Activated CD4-positive, CD25-positive, alpha-beta regulatory T cell treated with anti-CD3 and anti-CD28 coated beads, Interleukin-2, amount 50 U/mL, for 72 hours (primary cell): ENCODE results near the gene DGKI.

ENCODE experiments used
- DNase-seq: peaks from one replicate; pipeline ENCODE4 v3.0.0; 2021

Gene DGKI

DNA sequence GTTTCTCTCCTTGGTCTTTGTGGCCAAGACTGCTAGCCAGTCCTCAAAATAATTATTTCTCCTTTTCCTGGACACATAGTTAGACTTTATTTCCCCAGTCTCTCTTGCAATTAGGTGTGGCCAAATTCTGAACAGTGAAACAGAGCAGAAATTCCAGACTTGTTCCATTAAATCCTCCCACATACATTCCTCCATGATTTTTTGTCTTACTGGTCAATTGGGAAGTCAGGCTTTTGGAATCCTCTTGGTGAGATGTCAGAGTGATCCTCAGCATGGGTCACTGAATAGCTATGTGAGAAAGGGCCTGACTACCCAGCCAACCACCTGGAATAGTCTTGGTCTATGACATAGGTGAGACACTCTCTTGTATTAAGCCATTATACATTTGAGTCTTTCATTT lies 164.2 kb downstream of the DGKI start:
- no peak for DNase-seq

DNA sequence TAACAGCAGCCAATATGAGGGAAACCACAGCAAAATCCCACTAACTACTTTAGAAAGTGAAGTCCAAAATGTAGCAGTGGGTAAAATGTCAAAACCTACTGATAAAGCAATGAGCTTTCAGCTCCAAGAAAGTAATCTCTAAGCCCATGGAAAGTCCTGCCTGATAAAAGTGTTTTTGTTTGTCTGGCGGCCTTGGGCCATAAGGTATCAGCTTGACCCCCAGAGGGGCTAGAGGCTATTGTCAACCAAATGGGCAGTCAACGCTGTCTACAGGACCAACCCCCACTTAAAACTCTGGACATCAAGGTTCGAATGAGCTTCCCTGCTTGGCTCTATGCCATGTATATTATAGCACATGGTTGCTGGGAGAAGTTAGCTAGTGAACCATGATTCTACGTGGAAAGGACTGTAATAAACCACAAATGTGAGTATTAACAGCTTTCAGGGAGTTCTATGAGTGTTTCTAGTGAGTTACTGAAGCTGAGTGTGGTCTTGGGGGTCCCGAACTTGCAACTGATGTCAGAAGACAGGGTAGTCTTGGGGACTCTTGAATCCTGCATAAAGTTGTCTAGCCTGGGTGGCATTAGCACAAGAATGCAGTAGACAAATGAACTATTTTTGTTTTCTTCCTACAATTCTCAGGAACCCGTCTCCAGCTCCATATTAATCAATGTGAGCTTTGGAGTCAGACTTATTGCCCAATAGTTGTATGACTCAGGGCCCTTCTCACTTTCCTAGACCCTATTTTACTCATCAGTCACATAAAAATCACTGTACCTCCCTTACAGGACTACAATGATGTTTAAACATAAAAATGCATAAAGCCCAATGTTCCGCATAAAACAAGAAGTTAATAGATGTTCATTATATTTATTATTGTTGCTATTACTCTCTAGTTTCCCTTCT lies 164.9 kb downstream of the DGKI start:
- no peak for DNase-seq

DNA sequence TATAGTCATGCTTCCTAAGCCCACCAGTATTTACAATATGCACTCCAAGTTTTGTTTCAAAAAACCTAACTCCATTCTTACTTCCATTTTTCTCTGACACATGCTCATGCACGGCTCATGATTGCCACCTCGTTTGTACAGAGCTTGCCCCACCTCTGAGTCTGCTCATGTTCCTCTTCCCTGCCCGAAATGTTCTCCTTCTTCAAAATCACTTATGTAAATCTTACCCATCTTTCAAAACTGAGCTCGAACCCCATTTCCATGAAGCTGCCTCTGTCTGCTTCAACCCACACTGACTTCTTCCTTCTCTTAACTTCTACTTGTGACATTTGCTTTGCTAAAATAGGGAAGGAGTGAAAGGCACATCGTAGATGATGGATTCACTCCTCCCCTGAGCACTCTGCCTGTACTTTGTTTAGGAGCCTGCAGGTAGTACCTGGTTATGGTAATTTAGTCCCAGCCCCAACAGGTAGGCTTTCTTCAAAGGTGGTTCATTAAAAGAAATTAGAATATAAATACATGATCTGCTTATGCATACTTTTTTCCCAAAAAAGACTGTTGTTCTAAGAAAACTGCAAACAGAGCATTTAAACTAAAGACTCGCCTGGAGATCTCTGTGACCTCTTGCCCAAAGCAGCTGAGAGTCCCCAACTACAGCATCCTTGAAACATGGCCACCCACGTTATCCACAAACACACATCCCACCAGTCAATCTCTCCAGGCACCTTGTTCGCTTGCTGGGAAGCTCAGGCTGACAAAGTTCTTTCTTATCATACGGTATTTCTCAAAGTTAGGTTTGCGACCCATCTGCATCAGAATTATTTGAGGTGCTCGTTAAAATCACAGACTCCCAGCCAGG lies 172.0 kb downstream of the DGKI start:
- no peak for DNase-seq

DNA sequence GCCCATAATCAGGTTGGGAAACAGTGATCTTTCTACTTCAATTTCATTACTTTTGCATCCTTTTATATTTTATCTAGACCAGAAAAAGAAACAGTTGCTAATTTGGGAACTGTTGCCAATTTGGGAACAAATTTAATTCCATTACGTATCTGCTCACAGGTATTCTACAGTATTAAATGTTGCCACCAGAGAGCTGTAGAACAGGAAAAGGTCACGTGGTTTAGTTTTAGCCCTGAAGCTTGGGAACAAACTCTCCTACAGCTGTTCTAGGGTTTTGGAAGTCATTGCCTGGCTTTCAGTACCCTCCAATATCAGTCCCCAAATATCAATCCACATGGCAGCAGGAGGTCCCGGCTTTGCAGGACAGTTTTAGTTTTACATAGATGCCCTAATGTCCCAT lies 172.7 kb downstream of the DGKI start:
- DNase-seq: no peak

DNA sequence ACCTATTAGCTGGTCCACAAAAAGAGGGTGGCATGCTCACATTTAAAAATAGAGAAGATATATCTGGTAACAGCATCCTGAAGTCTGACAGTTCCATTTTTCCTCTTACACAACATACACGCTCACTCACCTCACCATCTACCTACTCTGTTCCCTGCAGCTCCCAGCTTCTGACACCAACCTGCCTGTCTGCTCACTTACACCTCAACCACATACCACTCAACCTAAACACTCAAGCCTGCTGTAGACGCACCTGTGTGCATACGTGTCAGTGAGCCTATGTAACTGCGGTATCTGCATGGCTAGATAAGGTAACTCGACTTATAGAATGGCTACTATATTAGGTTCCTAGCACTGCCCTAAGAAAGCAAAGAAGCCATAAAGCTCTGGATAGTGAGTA lies 174.9 kb downstream of the DGKI start:
- no peak for DNase-seq

DNA sequence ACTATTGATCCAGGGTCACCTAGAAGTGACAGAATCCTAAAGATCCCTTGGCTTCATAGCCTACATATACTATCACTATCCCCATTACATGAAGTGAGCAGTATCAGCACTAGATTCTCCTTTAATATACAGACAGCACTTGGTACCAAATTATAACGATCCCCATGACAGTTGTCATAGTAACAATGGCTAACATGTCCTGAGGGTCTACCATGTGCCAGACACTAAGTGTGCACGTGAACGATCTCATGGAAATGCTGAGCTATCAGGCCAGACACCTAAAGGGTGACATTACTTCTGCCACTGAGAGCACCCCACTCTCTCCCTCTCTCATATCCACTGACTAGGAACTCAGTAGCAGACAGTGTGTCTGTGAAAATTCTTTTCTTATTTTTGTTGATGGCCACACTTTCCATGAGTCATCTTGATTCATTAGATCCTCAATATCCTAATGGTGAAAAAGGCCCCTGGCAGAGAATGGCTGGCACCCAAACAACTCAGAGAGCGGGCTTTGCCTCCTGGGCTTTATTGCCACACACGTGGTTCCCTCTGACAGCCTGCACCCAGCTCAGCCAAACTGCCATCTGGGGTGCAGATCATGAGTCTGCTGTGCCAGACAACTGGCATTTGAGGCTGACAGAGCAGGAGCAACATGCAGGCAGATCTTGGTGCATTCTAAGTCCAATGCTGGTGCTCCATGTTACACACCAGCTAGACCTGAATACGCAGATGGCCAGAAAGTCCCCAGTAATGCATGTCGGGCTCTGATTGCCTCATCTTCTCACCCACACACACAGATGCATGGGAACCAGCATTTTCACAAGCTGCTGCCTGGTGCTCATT lies 176.3 kb downstream of the DGKI start:
- DNase-seq: no peak

DNA sequence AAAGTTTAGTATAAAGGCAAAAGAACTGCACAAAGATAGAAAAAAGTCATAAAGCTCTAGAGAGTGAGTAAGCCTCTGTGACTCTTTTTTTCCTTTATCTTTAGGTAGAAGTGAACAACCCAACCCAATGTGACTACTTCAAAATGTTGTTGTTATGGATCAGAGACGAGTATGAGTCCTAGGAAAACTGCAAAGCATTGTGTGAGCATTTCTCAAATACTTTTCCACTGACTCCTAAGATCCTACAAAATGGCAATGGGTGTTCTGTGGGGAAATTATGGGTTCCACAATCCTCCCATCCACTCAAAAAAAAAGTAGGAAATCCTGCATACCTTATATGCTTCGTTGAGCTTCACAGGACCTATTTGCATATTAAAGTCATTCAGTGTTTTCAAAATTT lies 177.1 kb downstream of the DGKI start:
- no peak for DNase-seq

DNA sequence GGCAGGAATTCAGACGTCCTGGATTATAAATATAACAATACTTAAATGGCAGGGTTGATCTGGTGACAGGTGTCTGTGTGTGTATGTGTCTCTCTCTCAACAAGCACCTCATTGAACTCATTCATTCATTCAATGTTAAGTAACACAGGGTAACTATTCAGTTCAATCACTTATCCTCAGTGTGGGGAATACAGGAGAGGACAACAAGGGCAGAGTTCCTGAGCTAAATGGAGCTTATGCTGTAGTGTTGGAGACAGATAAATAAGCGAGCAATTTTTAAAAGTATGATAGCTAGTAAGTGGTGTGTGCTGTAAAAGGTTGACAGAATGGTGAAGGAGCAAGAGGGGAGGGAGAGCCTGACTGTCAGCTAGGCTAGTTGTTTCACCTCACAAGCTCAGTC lies 178.4 kb downstream of the DGKI start:
- DNase-seq: no peak

DNA sequence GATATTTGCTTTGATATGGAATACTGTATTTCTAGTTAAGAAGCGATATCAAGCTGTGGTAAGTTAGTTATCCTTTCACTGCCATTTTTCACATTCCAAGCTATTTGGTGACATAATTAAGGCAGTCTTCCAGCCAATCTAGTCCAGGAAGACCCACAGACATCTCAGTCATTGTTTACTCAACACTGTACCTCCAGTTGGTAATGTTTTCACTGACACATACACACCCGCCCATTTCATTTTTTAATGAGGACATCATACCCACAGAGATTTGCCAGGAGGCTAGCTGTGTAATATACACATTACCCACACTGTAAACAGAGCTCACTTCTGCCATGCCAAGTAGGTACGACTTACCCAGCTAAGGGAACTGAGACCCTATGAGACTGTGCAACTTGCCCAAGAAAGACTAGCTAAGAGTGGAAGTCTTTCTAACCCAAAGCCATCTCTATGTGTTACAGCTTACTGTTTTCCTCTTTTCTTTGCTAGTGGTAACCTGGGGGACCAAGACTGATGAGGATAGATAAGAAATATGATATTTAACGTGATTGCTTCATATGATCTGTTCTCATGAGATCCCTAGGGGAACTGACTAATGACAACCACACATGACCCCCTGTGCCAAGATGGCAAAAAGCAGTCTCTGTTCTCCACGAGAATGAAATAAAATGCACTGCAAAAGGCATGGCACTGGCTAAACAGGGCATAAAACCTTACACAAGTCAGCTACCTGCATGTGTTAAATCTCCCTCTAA lies 179.0 kb downstream of the DGKI start:
- no peak for DNase-seq

DNA sequence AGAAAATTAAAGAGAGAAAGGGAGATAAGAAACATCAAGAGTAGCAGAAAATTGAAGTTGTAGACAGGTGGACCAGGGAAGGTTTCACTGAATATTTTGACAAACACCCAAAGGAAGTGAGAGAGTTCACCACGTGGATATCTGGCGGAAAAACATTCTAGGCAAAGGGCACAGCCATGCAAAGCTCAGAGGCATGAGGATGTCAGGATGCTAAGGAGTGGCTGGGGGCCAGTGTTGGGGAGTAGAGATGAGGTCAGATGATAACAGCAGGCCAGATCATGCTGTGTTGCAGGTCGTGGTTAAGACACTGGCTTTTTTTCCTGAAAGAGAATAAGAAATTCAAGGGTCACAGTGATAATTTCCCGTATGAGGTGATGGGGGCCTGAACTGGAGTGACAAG lies 181.9 kb downstream of the DGKI start:
- no peak for DNase-seq

DNA sequence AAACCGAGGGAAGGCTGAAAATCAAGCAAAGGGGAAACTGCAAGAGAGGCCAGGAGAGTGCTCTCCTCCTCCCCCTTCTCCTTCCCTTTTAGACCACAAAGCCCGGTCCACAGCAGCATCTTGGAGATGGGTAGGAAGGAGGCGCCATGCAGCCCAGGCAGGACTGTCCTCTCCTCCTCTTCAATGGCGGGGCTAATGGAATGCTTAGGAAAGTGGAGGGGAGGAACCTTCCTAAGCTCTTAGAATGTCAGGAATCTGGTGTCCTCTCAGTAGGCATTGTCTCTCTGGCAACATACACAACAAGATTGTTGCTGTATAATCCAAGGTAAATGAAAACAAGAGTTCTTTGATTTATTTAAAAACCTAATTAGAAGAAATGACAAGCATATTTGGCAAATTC lies 185.1 kb downstream of the DGKI start:
- no peak for DNase-seq

DNA sequence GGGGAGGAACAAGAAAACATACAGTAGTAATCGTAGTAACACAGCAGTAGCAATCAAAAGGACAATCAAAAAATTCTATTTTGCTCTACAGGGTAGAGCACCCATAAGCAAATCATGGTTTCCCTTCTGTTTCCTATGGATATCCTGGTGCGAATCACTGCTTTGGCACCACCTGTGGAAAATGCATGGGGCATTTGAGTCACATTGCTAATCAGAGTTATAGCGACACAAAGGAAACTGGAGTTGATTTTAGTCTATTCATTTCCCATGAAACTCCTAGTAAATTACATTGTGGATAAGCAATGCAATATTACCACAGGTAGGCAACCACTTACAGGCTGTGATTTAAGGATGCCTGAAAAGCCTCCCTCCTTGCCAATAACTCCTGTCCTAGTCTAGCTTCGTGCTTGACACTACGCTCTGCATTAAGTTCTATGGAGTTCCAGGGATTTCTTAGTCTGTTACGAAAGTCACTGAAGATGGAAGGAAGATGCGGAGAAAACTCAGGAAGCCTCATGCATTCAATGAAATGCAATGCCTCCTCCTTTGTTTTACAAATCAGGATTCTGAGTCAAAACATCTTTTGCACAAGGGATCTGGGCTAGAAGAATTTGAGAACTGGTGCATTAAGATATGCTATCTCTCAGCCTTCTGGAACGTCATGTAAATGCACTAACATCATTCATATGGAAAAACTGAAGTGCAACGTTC lies 188.4 kb downstream of the DGKI start:
- no peak for DNase-seq

DNA sequence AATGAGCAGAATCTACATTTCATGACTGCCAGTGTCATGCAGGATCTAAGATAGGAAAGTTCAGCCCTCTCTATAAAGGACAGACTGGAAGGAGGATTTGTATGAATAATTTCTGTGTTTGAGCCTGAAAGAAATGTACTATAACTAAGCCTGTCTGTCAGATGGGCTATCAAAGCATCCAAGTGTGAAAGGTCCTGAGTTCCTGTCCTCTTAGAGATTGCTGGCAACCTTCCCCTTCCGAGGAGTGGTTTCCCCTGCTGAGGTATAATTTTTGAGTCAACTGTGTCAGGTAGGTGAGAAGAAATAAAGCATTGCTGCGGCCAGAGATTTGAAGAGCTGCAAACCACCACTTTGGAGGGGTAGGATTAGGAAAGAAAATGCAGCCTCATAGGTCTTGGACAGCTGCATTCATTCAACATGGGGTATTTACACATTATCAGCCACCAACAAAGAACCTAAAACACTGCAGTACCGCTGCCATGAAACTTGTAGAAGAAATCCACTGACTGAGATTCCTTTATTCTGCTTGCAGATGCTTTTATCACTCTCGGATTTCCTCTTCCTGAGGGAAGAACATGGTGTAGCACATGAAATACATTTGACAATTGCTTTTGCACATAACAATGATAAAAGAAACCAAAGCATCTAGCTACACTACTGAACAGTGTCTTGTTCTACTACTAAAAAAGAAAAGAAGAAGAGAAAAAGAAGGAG lies 189.1 kb downstream of the DGKI start:
- no peak for DNase-seq

DNA sequence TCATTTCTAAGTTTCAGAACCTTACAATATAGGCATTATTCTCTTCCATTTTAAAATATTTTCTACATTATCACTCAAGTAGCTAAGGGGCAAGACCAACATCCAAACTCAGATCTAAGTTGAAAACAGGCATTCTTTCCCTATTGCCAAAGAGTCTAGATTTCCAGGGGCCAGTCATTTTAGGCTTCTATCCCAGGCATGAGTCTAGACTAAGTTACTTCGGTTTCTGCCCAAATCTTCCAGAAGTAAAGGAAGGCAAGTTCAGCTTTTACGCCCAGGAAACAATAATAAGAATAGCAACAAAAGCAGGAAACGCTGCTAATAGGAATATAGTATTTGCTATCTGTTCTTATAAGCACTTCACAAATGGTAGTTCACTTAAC lies 189.9 kb downstream of the DGKI start:
- no peak for DNase-seq

DNA sequence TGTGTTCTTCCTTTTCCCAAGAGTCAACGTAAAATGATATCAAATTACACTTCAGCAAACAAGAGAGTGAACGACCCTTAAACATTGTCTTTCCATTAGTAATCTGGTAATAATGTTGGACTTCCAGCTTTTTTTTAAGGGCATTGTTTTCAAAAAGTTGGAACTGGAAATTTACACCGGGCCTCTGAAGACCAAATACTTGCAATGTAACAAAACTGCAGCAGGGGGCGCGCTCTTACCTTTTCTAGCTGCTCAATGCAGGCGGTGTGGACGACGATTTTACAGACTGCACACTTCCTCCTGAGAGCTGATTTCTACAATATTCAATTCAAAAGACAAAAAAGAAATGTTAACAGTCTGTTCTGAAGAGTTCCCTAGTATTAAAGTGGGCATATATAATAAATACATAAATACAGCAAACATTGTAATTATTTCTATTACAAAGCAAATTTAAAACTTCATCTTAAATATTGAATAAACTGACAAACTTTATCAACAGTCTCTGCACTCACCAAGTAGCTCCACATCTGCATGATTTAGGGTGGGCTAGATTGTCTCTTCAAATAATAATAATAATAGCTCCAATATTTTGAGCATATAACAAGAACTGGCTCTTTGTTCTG lies 190.4 kb downstream of the DGKI start:
- peak; percentile 63 for DNase-seq

DNA sequence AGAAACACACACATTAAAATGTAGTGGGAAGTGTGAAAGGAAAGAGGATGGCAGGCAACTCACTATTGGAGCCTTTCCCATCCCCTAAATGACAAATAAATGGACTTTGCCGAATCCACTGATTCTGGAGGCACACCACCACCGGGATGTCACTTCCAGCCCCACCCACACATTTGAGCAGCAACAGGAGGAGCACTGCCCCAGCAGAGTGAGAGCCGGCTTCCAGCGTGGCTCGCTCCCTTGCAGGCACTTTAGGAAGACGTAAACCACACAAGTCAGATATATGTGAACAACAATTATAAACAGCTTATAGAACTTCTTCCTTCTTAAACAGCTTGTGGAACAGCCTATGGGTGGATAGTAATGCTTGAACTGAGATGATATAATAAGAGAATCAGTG lies 191.0 kb downstream of the DGKI start:
- no peak for DNase-seq

DNA sequence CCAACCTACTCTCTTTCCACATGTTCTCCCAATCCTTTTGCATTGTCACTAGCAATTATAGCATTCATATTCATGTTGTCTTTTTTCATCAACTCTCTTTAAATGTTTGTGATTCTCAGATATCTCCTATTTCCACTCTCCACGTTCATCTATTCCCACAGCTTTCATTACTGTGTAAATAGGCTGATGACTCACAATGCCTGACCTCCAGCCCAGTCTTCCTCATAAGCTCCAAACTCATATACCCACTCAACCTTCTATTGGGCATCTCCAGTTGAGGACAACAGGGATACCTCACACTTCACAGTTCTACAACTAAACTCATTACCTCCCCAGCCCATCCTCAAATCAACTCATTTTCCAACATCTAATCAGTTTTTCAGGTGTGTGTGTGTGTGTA lies 194.1 kb downstream of the DGKI start:
- no peak for DNase-seq

DNA sequence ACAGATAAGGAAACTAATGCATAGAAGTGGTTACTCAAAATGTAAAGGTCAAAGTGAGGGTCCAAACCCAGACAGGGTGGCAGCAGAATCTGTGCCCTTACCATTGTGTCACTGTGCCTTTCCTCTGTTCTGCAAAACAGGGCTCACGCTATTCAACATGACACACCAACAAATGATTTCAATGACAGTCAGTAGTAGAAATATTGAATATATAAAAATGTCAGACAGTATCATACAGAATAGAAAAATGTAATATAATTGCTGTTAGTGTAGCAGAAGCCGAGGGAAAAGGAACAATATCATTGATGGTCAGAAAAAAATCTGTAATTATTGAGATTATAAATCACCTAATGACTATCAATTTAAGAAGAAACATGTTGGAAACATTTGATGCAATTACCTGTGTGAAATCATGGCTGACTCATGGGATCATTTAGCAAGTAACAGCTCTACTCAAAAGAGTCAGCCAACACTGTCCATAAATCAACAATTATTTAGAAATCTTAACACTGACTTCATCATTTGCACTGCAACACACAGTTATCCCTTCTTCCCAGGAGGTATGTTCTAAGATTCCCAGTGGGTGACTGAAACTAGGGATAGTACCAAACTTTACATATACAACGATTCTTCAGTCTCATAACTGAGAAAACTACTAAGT lies 198.7 kb downstream of the DGKI start:
- no peak for DNase-seq

DNA sequence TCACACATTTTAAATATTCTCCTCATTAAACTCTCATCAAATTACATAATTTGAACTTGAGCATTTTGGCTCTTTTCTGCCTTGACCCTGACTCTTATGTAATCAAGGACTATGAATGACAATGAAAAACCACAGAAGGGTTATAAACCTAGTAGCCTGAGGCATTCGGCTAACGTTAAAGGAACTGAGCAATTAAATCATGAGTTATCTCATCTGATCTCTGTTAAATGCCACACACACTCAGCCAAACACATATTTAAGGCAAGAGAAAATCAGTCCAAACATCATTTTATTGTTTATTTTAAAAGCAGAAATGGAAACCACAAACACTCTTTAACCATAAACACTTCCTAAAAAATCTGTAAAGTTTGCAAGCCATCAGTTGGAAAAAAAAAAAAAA lies 204.3 kb downstream of the DGKI start:
- no peak for DNase-seq

DNA sequence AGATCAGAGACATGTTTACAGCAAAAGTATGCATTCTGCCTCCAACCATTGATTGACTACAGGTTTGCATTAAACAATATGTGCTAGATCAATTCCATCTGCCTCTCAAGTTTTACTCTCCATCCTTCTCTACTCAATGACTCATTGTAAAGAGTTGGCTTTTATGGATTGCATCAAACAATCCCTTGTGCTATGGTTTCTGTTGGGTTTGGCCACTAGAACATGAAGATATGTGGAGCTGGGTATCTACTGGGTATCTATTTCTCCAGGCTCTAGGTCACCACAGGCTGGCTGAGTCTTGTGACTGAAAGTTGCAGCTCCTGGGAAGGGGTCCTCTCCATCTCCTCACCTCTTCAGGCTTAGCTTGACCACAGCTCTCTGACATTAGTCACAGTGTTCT lies 204.7 kb downstream of the DGKI start:
- DNase-seq: no peak
